HG02885 (cell line): ENCODE measurements around the gene GLRA1.
"Not testable (repeated sequence)": the region's sequence is repeated elsewhere in the genome, so short reads cannot be mapped to it uniquely, and the experiment has no call there.

Experiments used
- ATAC-seq: cut with Tn5 transposase; IDR thresholded peaks from one replicate; pipeline ENCODE4 v1.9.1; 2021; ENCODE audit warnings: mild to moderate bottlenecking; ENCODE audit not compliant: unreplicated experiment, poor library complexity

GLRA1 gene

DNA sequence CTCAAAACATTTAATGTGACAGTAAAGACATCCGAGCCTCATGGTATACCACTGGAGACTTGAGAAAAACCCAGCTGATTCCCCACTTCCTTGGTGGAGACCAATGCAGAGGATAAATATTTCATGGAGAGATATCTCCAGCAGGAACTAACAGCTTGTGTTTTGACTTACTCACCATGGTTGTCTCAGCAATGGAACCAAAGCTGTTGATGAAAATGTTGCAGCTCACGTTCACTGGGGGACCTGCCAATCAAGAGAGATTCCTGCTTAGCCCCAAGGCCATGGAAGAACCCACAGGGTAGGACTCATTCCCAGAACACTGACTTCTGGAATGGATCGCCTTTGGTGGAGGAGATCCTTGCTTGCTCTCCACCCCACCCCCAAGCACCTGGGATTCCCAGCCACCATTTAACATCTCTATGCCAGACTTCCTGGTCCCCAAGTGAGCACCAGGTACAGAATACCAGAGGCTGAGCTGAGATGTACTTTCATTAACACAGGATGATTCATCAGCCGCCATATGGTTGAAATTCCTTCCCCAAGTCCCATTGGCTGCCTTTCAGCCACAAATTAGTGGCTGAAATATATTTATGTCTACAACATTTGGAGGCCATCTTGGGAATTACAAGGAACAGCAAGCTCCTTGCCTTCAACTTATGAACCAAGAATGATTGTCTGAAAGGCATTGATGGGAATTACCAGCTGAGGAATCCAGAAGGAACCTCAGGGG, 37.9 kb downstream of the GLRA1 start:
- no peak for ATAC-seq

DNA sequence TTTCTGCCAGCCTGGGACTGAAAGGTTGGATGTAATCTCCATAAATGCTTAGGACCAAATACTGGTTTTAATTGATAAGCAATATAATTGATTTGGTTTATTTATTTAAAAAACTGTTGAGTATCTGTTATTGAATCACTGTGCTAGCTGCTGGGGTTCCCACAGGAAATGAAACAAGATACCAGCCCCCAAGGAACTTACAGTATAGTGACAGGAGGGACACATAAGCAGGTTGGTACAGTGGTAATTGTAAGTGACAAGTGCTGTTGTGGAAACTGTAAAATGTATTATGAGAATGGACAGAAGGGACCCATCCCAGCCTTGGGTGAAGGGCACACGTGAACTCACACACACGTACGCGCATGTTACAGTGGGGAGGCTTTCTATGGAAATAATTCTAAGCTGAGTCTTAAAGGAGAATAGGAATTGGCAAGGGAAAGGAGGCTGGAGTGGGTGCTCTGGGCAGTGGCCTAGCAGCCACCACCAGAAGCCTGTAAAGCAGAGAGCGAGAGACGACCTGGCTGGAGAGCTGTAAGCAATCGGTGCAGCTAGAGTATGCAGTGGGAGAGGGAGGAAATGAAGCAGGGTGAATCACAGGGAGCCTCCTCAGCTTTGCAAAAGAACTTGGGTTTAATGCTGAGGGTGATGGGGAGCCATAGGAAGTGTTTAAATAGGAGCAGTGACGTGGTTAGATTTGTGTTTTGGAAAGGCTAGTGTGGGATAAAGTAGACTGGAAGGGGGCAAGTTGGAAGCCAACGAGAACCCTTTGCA, 39.3 kb downstream of the GLRA1 start:
- ATAC-seq = no peak

- no peak for ATAC-seq
Measured at GRCh38 chr5:151881621-151882225, 42.9 kb downstream of the GLRA1 start.

GRCh38 chr5:151880324-151880723, 44.3 kb downstream of the GLRA1 start:
- ATAC-seq = no peak

GRCh38 chr5:151873701-151874100, 51.0 kb downstream of the GLRA1 start:
- no peak for ATAC-seq

DNA sequence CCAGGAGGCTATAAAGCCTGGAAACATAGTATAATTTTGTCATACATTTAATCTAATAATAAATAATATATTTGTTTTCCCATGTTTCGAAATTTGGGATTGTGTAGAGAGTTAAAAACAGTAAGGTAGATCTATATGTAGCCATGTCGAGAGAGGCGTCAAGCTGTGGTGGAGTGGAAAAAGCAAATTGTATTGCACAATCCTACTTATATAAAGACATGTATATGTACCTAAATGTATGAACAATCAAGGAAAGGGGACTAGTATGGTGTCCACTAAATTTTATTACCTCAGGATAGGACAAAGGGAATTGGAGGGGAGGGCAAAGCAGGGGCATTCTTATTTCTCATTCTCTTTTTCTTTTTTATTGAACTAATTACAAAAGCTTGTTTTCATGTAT, 52.0 kb downstream of the GLRA1 start:
- ATAC-seq = no peak

DNA sequence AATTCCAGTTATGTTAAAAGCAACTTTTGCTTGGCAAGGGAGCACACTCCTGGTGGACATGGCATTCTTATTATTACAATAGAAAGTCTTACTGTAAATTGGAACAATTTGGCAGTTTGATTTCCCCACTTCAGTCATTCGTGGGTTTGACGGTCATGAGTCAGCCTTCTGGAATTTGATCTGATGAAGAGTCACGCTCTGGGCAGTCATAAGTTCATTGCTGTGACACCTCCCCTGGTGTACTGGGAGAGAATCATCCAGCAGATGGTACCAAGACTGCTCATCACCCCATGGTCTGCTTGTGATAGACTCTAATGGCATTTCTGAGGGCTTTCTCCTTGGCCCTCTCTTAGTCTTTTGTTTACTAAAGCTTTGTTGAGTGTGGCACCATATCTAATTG, 53.8 kb downstream of the GLRA1 start:
- ATAC-seq = no peak

DNA sequence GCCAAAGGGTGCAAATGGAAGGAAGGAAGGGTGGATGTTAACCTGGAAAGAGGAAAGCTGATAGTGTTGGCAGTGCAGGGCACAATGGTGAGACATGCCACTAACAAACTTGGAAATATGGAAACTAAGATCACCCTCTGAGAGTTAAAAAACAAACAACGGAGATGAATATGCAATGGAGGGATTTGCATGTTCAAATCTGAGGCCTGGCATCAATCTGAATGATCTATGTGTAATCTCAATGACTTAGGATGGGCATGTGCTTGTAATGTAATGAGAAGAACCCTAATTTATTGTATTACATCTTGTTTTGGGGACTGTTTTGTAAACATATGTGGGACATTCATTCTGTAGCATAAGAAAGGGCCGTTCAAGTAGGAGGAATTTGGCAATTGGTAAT, 54.4 kb downstream of the GLRA1 start:
- no peak for ATAC-seq

- ATAC-seq = no peak
Measured at GRCh38 chr5:151869843-151870242, 54.8 kb downstream of the GLRA1 start.

- ATAC-seq = no peak
Measured at GRCh38 chr5:151868451-151868850, 56.2 kb downstream of the GLRA1 start.

DNA sequence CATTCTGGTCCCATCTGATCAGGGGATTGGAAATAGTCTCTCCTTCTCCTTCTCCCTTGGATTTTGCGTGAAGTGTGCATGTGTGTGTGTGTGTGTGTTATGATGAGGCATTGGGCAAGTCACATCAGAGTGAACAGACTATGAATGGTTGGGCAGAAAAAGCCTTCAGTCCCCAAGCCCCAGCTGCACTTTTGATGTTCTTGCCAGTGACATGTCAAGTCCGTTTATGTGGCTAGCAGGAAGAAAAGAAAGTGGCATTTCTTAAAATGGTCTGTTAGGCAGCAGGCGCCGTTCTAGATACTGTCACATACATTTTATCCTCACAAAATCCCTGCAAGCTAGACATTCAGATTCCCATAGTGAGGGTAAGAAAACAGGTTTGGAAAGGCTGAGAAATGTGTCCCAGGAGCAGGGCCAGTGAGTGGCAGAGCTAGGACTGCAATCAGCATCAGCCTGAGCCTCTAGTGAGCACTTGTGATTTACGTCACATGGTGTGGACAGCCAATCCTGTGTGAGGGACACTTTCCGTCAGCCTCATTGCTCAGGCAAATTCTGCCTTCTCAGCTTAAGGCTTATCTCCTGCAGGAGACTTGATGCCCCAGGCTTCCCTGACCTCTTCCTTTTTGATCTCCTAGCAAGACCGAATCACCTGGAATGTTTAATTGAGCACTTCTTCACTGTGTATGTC, 60.4 kb downstream of the GLRA1 start:
- ATAC-seq = no peak

DNA sequence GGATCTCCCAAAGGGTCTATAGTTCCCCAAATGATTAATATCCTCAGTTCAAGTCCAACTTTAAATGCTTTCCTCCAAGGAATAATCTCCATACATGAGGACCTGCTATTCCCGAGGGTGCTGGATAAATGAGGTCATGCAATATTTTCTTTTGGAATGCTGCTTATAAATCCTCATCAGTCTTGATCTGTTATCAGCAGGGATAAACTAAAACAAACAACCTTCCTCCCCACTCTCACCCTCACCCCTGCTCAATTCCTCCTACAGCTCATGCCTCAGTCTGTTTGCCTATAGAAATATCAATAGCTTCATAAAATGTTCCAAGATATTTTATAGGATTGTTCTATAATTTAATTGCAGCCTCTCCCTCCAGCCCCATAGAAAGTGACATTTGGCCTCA, 61.1 kb downstream of the GLRA1 start:
- ATAC-seq = no peak

DNA sequence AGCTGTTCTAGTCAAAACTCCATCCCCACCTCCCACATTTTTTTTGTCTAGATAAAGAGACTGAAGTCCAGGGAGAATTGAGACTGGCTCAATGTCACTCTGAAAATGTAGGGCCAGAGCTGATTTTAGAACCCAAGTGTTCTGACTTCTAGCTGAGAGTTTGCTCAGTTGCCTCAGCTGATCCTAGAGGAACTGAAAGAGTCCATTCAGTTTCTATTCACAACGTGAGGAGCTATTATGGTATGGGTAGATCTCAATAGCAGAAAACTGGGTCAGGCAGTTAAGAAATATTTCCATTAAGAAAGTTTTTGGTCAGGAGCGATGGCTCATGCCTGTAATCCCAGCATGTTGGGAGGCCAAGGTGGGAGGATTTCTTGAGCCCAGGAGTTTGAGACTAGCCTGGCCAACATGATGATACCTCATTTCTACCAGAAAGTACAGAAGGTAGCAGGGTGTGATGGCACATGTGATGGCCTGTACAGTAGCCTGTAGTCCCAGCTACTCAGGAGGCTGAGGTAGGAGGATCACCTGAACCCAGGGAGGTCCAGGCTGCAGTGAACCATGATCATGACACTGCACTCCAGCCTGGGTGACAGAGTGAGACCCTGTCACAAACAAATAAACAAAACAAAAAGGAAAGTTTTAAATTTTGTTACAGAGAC, 61.7 kb downstream of the GLRA1 start:
- ATAC-seq = peak; percentile 88

DNA sequence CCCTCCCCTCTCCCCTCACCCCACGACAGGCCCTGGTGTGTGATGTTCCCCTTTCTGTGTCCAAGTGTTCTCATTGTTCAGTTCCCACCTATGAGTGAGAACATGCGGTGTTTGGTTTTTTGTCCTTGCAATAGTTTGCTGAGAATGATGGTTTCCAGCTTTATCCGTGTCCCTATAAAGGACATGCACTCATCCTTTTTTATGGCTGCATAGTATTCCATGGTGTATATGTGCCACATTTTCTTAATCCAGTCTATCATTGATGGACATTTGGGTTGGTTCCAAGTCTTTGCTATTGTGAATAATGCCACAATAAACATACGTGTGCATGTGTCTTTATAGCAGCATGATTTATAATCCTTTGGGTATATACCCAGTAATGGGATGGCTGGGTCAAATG, 63.8 kb downstream of the GLRA1 start:
- not testable (repeated sequence) for ATAC-seq

GRCh38 chr5:151856861-151857260, 67.8 kb downstream of the GLRA1 start:
- no peak for ATAC-seq

GRCh38 chr5:151855701-151856100, 69.0 kb downstream of the GLRA1 start:
- no peak for ATAC-seq

- no peak for ATAC-seq
Measured at GRCh38 chr5:151847871-151848270, 76.8 kb downstream of the GLRA1 start.

DNA sequence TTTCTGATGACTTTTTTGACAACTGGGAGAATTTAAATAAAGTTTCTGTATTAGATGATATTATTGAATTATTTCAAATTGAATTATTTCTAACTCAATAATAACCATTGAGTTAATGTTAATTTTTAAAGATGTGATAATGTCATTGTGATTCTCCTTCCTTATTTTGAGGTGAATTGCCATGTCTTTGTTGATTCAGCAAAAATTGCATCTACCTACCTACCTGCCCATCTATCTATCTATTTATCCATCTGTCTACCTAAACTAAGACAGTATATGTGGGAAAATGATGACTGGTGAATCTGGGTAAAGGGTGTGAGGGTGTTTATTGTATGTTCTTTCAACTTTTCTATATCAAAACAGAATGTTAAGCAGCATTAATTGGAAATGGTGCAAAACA, 77.9 kb downstream of the GLRA1 start:
- ATAC-seq = no peak

GRCh38 chr5:151832843-151833242, 91.8 kb downstream of the GLRA1 start:
- not testable (repeated sequence) for ATAC-seq

DNA sequence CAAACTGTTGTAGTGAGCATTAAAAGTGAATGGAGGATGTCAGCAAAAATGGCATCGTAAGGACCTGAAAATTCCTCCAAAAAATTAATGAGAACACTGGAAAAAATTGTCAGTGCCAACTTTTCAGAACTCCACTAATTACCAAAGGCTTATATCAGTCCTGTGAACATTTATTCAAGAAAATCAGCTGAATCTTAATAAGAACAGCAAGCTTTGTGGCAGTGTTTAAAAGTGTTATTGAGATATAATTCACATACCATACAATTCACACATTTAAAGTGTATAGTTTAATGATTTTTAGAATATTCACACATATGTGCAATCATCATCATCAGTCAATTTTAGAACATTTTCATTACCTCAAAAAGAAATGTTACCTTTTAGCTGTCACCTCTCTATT, 95.3 kb downstream of the GLRA1 start:
- ATAC-seq = no peak
